GM12891 (cell line): ENCODE data around the gene KCNK3.

ENCODE experiments used
- DNase-seq: peaks from one replicate; pipeline ENCODE4 v3.0.0; 2011; ENCODE audit warnings: low spot score; ENCODE audit not compliant: insufficient read length
- FAIRE-seq: peaks from 2 replicates; lab custom pipeline; 2011; peaks lifted over from hg19 to GRCh38; lab: Jason Lieb, UNC
- PAX5 ChIP-seq: IDR thresholded peaks from 2 replicates; pipeline ENCODE4 v1.6.1; 2011; ENCODE audit warnings: low read length, moderate library complexity, mild to moderate bottlenecking; ENCODE audit not compliant: insufficient read depth, severe bottlenecking
- POLR2A ChIP-seq: IDR thresholded peaks from 2 replicates; pipeline ENCODE4 v1.6.1; 2011; ENCODE audit warnings: low read depth, low read length, control low read depth
- POLR2AphosphoS5 ChIP-seq: IDR thresholded peaks from 2 replicates; pipeline ENCODE4 v1.6.1; 2011; ENCODE audit warnings: low read depth, low read length, control low read depth
- POU2F2 ChIP-seq: IDR thresholded peaks from 2 replicates; pipeline ENCODE4 v1.6.1; 2011; ENCODE audit warnings: low read depth, mild to moderate bottlenecking, control low read depth, low read length, moderate library complexity
- SPI1 ChIP-seq: IDR thresholded peaks from 2 replicates; pipeline ENCODE4 v1.6.1; 2011; ENCODE audit warnings: low read depth, low read length, control low read depth
- TAF1 ChIP-seq: IDR thresholded peaks from 2 replicates; pipeline ENCODE4 v1.6.1; 2011; ENCODE audit warnings: low read depth, low read length, control low read depth

KCNK3 gene

DNA sequence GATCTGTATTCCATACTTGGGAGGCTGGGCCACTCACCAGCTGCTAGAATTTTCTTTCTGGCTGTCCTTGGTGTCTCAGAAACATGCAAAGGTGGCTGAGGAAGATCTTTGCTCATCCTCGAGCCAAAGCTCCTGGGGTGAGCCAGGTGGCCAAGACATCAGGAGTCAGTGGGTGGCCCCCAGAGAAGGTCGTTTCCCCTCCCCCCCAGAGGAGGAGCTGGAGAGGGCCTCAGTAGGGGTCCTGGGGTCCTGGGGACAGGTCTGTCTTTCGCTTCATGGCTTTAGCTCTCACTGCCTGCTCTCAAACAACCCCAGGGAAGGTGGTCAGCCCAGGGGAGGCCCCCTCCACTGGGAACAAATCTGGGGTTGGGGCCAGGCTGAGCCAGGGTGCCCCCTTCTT is 13.6 kb downstream of the KCNK3 start:
- no peak for TF ChIP-seq SPI1
- no peak for TF ChIP-seq POU2F2
- no peak for TF ChIP-seq PAX5
- no peak for TF ChIP-seq POLR2AphosphoS5
- no peak for TF ChIP-seq POLR2A
- TF ChIP-seq TAF1, result no peak
- no peak for DNase-seq
- FAIRE-seq, result no peak

GRCh38 chr2:26706616-26707473 is 14.3 kb downstream of the KCNK3 start:
- FAIRE-seq (no peak), DNase-seq (no peak)
- no peak for TF ChIP-seq POLR2A
- TF ChIP-seq POLR2AphosphoS5, result no peak
- TF ChIP-seq SPI1, result no peak
- TF ChIP-seq POU2F2, result no peak
- no peak for TF ChIP-seq TAF1

DNA sequence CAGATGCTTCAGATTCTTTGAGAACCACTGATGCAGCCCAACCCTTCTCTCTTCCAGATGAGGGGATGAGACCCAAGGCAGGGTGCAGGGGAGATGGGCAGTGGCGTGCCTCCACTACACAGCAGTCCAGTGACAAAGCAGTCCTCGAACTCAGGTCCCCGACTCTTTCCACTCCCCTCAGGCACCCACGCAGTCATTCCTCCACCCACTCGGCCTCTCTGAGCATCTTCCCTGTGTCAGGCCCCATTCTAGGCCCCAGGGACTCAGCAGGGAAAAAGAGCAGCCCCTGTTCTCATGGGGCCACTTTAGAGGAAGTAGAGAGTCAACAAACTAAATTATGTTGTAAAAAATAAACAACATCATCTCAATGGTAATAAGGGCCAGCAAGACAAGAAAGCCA is 15.2 kb downstream of the KCNK3 start:
- TF ChIP-seq SPI1 (no peak), POLR2A (no peak), POLR2AphosphoS5 (no peak), POU2F2 (no peak)
- FAIRE-seq, result no peak

DNA sequence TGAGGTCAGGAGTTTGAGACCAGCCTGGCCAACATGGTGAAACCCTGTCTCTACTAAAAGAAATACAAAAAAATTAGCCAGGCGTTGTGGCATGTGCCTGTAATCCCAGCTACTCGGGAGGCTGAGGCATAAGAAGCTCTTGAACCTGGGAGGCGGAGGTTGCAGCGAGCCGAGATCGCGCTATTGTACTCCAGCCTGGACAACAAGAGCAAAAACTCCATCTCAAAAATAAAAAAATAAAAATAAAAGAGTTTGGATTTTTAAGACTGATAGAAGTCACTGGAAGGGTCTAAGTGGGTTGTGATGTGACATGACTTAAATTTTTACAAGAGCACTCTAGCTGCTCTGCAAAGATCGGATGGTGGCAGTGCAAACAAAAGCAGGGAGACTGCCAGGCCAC is 15.9 kb downstream of the KCNK3 start:
- no peak for TF ChIP-seq TAF1
- no peak for TF ChIP-seq POLR2AphosphoS5
- TF ChIP-seq SPI1, result no peak
- no peak for TF ChIP-seq POU2F2
- TF ChIP-seq PAX5, result no peak
- no peak for TF ChIP-seq POLR2A
- DNase-seq, result no peak
- FAIRE-seq, result no peak

More for the DNA sequence above, 15.2 kb downstream of the KCNK3 start:
- no peak for DNase-seq

DNA sequence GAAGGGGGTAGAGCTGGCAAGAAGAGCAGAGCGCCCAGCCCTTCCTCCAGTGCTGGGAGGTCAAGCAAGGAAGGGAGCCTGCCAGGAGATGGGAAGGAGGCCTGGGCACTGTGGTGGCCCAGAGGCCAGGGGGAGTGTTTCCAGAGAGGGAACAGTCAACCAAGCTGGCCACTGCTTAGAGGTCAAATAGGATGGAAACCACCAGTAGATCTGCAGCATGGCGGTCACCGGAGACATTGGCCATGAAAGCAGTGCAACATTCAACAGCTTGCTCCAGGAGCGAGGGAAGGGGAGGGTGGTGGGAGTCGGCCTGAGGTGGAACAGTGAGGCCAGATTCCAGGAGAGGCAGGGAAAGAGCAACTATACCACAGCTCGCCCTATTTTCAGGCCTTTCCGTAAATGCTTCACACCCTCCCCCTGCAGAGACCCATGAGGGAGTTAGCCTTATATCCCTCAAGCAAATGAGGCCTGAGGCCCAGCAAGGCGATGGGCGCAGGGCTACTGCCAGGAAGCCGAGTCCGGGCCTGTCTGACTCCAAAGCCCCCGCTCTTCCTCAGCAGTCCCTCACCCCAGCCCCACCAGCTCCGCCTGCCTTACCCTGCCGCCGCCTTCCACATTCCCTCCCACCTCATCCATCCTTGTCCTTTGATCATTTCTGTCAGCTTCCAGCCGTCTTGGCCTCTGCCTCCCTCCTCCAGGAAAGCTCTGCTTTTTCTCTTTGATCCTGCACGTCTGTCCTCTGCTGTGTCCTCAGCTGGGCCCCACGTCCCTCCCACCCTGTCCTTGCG is 17.0 kb downstream of the KCNK3 start:
- FAIRE-seq (no peak), DNase-seq (no peak)
- TF ChIP-seq PAX5 (no peak), POLR2A (no peak), TAF1 (no peak), POU2F2 (no peak), POLR2AphosphoS5 (no peak), SPI1 (no peak)

- no peak for TF ChIP-seq POLR2A
- TF ChIP-seq PAX5, result no peak
- no peak for TF ChIP-seq TAF1
- TF ChIP-seq POLR2AphosphoS5, result no peak
- no peak for TF ChIP-seq POU2F2
- no peak for TF ChIP-seq SPI1
- no peak for DNase-seq
- no peak for FAIRE-seq
Observed at GRCh38 chr2:26710145-26710544, 17.6 kb downstream of the KCNK3 start.

GRCh38 chr2:26710743-26711456 is 18.4 kb downstream of the KCNK3 start:
- DNase-seq, result no peak
- TF ChIP-seq SPI1 (no peak), TAF1 (no peak), POU2F2 (no peak), POLR2AphosphoS5 (no peak), POLR2A (no peak), PAX5 (no peak)
- no peak for FAIRE-seq

- DNase-seq (no peak), FAIRE-seq (no peak)
- TF ChIP-seq PAX5 (no peak), POLR2A (no peak), POU2F2 (no peak), POLR2AphosphoS5 (no peak), TAF1 (no peak), SPI1 (no peak)
Observed at GRCh38 chr2:26711457-26712161, 19.1 kb downstream of the KCNK3 start.
